A549 treated with ZK216348 at 1 μM for 4 hours (cell line): Measurements from ENCODE around the gene ALKBH7. TPM values are rescaled to one million over a fixed set of nuclear protein-coding genes. Genes with fewer than 3 reads are reported as not detected.

Source experiments
- total RNA-seq: library from RNA; stranded (reverse); fragments of 200-300 nt; extraction: Qiagen RNA extraction; gene quantifications from 5 replicates; pipeline ENCODE4 v1.2.3, GENCODE V29; 2022; ENCODE audit warnings: low read depth

The ALKBH7 gene
- total RNA-seq = 17.0 to 39.5 TPM (median 27.5 TPM) in 5 replicates

GRCh38 chr19:6372594-6373095 lies at the start of gene ALKBH7:
Gene ALKBH7 (plus strand): TSS chr19:6372794. CDS start chr19:6372821, 27 bp downstream.

GRCh38 chr19:6333439-6333838 lies 39.2 kb upstream of the ALKBH7 start, which contains the start of gene ACER1:
Gene ACER1 (minus strand): TSS chr19:6333612. CDS start chr19:6333551, 61 bp downstream.

GRCh38 chr19:6375411-6376010 lies 2.9 kb downstream of the ALKBH7 start, which contains the start of gene PSPN:
Gene PSPN (minus strand): TSS chr19:6375933. CDS start chr19:6375849, 84 bp downstream.

GRCh38 chr19:6393074-6393982 lies 20.7 kb downstream of the ALKBH7 start, which contains the start of gene GTF2F1:
Gene GTF2F1 (minus strand): TSS chr19:6393164. CDS start chr19:6392995, 169 bp downstream.

GRCh38 chr19:6424195-6424938 lies 51.8 kb downstream of the ALKBH7 start, which contains the start of gene KHSRP:
Gene KHSRP (minus strand): TSS chr19:6424811. CDS start chr19:6424701, 110 bp downstream.

Other genes with a start within 250 kb of the ALKBH7 start
- gene ACSBG2, start 237.1 kb upstream of the ALKBH7 start, total RNA-seq = 0.46 TPM in 1 of 5 replicates, not detected in the others
- 16.2 to 25.2 TPM (median 21.8 TPM) in 5 replicates for gene MLLT1, start 92.8 kb upstream of the ALKBH7 start, total RNA-seq
- not detected in 5 replicates for gene ACER1, start 39.2 kb upstream of the ALKBH7 start, total RNA-seq
- gene CLPP, start 11.3 kb upstream of the ALKBH7 start, total RNA-seq = 37.0 to 72.8 TPM (median 70.3 TPM) in 5 replicates
- 0.50 to 1.1 TPM (median 0.69 TPM) in 5 replicates for gene PSPN, start 3.1 kb downstream of the ALKBH7 start, total RNA-seq
- 60.4 to 67.1 TPM (median 63.6 TPM) in 5 replicates for gene GTF2F1, start 20.4 kb downstream of the ALKBH7 start, total RNA-seq
- gene KHSRP, start 52.0 kb downstream of the ALKBH7 start, total RNA-seq = 153 to 214 TPM (median 202 TPM) in 5 replicates
- gene SLC25A41, start 61.0 kb downstream of the ALKBH7 start, total RNA-seq = 0.11 to 0.23 TPM (median 0.15 TPM) in 4 of 5 replicates, not detected in the other
- gene SLC25A23, start 87.0 kb downstream of the ALKBH7 start, total RNA-seq = 14.4 to 21.7 TPM (median 19.9 TPM) in 5 replicates
- 2.2 to 6.3 TPM (median 5.2 TPM) in 5 replicates for gene CRB3, start 91.5 kb downstream of the ALKBH7 start, total RNA-seq
- 0.13 to 0.27 TPM (median 0.24 TPM) in 4 of 5 replicates, not detected in the other for gene DENND1C, start 109.0 kb downstream of the ALKBH7 start, total RNA-seq
- 4.4 to 8.1 TPM (median 7.2 TPM) in 5 replicates for gene TUBB4A, start 129.5 kb downstream of the ALKBH7 start, total RNA-seq
- 3.2 to 6.5 TPM (median 6.1 TPM) in 5 replicates for gene TNFSF9, start 158.2 kb downstream of the ALKBH7 start, total RNA-seq
- 10.6 to 27.7 TPM (median 22.0 TPM) in 5 replicates for gene CD70, start 218.4 kb downstream of the ALKBH7 start, total RNA-seq